DND-41 (cell line): ENCODE measurements around the gene IFIT2.
"Not testable (repeated sequence)": the region's sequence is repeated elsewhere in the genome, so short reads cannot be mapped to it uniquely, and the experiment has no call there.

Source experiments
- EZH2 ChIP-seq: IDR thresholded peaks from 3 replicates; pipeline ENCODE4 v1.6.1; 2012; ENCODE audit warnings: borderline replicate concordance, low read depth, mild to moderate bottlenecking, moderate library complexity, low read length, inconsistent platforms; ENCODE audit not compliant: severe bottlenecking
- TF ChIP-seq, protein P1 (sequence below): IDR thresholded peaks from 2 replicates; pipeline ENCODE4 v1.5.1; 2012; ENCODE audit warnings: borderline replicate concordance, low read length, moderate library complexity, mild to moderate bottlenecking; ENCODE audit not compliant: poor library complexity, severe bottlenecking; ENCODE audit errors: extremely low read depth

DNA sequence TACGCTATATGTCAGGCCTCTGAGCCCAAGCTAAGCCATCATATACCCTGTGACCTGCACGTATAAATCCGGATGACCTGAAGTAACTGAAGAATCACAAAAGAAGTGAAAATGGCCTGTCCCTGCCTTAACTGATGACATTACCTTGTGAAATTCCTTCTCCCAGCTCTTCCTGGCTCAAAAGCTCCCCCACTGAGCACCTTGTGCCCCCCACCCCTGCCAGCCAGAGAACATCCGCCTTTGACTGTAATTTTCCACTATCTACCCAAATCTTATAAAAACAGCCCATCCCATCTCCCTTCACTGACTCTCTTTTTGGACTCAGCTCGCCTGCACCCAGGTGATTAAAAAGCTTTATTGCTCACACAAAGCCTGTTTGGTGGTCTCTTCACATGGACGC lies 17.1 kb upstream of the IFIT2 start:
- TF ChIP-seq, protein P1, sequence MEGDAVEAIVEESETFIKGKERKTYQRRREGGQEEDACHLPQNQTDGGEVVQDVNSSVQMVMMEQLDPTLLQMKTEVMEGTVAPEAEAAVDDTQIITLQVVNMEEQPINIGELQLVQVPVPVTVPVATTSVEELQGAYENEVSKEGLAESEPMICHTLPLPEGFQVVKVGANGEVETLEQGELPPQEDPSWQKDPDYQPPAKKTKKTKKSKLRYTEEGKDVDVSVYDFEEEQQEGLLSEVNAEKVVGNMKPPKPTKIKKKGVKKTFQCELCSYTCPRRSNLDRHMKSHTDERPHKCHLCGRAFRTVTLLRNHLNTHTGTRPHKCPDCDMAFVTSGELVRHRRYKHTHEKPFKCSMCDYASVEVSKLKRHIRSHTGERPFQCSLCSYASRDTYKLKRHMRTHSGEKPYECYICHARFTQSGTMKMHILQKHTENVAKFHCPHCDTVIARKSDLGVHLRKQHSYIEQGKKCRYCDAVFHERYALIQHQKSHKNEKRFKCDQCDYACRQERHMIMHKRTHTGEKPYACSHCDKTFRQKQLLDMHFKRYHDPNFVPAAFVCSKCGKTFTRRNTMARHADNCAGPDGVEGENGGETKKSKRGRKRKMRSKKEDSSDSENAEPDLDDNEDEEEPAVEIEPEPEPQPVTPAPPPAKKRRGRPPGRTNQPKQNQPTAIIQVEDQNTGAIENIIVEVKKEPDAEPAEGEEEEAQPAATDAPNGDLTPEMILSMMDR, result not testable (repeated sequence)
- not testable (repeated sequence) for TF ChIP-seq EZH2
